T-helper 22 cell (primary cell): ENCODE measurements around the gene ARL6IP4.

Experiments
- DNase-seq: peaks from one replicate; pipeline ENCODE4 v3.0.0-alpha.2; 2020; ENCODE audit warnings: low read depth

The ARL6IP4 gene

DNA sequence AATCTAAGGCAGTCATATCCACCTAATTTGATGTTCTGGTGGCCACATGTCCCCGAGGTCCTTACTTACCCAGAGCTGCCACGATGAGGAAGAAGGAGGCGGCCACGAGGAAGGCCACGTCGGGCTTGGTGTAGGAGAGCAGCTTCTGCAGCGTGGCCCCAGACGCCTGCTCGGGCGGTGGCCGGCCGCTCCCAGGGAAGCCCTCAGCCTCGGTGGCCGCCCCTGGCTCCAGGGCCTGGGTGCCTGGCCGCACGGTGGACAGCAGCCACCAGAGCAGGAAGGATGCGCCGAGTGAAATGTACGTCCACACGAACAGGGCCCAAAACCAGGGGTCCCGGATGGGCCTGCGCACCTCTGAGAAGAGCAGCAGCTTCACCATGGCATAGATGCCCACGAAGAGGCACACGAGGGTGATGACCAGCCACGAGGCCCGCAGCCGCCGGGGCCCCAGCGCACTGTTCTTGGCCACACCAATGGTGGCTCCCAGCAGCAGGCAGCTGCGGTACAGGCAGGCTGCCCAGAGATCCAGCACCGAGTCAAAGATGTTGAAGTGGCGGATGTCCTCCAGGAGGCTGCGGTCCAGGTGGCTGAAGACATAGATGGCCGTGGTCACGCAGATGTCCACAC is 20.8 kb upstream of the ARL6IP4 start:
- DNase-seq = no peak

DNA sequence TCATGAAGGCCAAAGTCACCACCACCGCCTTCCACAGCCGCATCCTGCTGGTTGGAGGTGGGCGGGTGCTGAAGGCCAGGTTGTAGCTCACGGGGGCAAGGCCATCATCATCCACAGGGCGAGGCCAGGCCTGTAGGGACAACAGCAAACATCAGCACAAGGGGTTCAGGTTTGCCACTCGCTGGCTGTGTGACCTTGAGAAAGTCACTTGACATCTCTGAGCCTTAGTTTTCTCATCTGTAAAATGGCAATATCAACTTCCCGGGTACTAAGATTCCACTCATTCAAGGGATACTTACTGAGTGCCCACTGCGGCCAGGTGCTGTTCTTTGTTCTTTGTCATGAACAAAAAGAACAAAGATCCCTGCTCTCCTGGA is 20.3 kb upstream of the ARL6IP4 start:
- no peak for DNase-seq

- DNase-seq = no peak
These were observed 18.8 kb upstream of the ARL6IP4 start for GRCh38 chr12:122961531-122962329.

- DNase-seq = no peak
These were observed 16.6 kb upstream of the ARL6IP4 start for GRCh38 chr12:122963941-122964265.

DNA sequence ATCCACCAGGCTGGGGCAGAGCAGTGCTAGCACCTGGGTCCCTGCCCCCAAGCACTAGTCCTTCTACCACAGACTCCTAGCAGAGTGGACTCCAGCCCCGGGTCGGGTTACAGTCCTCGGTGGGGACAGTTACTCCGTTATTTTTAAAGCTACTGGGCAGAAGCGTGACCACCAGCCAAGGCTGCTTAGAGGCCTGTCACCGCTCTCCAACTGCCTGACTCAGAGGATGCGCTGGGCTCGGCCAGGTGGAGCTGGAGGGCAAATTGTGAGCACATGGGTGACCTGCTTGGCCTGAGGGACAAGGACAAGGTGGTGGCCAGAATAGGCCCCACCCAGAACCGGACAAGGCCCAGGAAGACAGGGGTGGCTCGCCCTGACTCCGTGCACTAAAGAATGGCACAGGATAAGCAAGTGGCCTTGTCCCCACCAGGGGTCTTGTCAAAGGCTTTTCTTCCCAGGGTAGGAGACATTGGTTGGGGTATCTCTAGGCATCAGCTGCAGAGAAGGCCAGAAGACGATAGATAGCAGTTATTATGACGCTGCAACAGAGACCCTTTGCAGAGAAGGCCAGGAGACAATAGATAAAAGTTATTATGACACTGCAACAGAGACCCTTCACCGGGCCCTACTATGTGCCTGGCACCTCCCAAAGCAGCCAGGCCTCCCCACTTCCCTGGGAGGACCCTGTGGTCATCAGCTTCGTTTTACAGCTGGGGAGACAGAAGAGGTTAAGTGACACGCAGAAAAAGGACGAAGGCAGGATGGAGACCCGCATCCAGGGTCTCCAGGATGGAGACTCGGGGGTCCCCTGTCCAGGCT is 15.8 kb upstream of the ARL6IP4 start:
- no peak for DNase-seq

DNA sequence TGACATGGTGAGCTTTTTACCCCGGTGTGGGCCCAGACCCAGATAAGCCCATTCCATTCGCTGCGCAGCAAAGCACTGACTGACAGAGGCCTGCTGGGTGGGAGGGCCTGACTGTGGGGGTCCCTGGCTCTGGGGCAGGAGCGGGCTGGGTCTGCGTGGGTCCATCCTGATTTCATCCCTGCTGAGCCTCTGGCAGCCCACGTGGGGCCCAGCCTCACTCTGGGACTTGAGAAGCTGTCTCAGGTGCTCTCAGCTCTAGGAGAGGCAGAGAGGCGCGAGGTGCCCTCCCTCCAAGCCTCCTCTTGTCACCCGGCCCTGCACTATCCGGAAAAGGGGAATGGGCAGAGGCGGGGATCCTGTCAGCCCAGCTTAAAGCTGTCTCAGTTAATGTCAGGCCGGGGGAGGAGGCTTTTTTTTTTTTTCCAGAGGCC is 15.1 kb upstream of the ARL6IP4 start:
- DNase-seq = no peak

DNA sequence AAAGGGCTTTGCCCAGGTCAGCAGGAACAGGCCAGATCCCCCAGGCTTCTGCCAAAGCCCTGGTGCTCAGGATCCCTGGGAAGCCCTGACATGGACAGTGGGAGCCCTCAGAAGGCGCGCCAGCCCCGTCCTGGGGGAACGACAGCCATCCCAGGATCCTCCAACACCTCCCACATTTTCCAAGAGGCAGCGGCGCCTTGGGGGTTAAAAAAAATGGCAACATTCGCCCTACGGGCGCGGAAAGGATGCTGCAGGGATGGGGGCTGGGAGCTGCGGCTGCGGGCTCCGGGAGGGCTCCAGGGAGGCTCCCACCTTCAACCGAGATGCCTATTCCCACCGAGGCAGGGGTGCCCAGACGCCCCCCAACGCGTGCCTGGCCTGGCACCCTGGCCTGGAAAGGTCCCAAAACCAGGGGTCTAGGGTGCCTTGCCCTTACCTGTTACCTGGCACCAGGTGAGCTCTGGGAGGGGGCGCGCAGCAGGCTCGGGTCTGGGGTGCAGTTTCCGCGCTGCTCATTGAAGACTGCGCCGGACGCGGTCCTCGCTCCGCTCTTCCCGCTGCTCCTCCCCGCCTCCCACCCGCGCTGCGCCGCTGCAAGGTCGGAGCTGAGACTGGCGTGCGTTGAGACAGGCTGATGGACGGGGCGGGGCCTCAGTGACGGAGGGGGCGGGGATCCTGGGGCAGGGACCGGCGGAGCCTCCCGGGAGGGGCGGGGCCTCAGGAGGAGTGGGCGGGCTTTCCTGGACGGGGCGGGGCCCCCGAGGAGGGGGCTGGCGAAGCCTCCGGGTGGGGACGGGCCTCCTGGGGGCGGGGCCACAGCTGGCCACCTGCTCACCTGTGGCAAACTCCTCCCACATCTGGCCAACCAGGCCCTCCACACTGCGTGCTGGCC is 14.4 kb upstream of the ARL6IP4 start, which contains the start of gene ABCB9:
ABCB9 (minus strand) TSS at position 613 of the 892 bp plus-strand sequence. CDS start 6,228 bp downstream, outside the sequence.
- DNase-seq = peak; percentile 91

DNA sequence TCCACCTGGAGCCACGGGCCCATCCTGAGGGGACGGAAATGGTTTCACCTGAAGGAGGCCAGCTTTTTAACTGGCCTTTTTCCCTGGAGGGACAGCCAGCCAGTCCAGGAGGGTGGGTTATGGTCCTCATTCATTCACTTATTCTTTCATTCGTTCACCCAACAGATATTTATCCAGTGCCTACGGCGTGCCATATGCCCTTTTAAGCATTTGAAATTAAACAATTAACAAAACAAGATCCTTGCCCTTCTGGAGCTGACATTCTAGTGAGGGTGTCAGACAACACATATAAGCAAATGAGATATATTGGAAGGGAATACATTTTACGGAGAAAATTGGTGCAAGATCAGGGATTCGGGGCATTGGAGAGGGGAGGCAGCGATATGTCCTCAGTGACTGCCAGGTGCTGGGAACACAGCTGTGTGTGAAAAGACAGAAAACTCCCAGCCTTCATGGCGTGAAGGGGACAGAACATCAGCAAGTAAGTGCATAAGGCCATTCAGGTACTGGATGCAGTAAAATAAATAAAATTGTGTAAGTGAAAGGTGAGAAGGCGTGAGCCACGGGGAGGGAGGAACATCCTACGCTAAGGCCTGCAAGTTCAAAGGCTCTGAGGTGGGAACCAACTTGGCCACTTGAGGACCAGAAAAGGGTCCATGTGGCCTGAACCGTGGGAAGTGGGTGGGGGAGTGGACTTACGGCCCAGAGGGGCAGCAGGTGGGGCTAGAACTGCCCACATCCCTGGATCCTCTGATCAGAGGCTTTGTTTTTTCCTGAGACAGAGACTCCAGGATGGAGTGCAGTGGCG is 13.5 kb upstream of the ARL6IP4 start:
- no peak for DNase-seq

DNA sequence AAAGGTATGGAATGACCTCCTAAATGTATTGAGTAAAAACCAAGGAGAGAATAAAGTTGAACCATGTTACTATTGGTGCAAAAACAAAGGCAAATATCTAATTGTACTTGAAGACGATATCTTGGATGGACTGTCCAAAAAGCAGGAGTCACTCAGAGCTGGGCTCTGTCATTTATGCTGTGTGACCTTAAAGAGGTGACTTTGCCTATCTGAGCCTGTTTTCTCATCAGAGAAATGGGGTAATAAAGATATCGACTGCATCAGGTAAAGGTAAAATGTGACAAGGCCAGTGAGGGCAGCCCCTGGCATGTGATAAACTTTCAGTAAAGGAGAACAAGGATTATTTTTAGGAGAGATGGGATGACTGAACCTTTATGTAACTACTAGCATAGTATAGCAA is 12.4 kb upstream of the ARL6IP4 start:
- no peak for DNase-seq

DNA sequence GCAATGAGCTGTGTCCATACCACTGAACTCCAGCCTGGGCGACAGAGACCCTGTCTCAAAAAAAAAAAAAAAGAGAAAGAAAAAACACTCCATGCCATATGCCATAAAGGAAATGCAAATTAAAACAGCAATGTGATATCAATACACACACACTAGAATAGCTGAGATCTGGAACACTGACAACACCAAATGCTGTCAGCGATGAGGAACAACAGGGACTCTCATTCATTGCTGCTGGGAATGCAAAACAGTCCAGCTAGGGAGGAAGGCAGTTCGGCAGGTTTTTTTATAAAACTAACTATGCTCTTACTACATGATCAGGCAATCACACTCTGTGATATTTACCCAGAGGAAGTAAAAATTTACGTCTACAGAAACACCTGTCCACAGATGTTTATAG is 10.8 kb upstream of the ARL6IP4 start:
- DNase-seq = no peak

GRCh38 chr12:122974274-122974891 is 6.1 kb upstream of the ARL6IP4 start:
- peak; percentile 97 for DNase-seq

DNA sequence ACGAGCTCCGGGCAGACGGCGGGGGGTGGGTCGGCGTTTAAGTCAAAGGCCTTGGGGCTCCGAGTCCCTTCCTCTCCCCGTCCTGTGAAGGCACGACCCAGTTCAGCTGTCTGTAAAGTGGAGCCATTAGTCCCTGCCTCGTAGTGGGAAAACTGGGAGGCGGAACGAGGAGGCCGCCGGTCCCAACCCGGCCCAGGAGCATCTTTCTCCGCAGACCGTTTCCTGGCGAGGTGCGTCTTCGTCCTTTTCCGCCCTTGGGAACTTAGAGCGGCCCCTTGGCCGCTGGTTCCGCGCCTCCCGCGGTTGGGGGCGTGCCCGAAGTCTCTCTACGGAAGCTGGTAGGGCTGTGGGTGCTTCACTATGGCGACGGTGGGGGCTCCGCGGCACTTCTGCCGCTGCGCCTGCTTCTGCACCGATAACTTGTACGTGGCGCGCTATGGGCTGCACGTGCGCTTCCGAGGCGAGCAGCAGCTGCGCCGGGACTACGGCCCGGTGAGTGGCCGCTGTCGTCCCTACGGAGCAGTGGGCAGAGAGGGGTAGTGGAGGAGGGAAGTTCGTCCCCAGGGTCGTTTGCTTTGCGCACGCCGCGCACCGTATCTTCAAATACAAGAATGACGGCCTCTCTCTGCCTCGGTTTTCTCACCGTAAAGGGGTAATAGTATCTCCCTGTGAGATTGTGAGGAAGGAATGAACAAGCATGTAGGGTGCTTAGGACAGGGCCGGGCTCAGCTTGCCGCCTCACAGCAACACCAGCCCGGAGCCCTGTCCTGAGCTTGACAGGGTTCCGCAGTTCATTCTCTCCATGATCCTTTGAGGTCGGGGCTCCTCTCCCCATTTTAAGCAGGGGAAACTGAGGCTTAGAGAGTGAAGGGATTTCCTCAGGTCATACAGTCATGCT is 5.3 kb upstream of the ARL6IP4 start, which contains the start of gene OGFOD2:
OGFOD2 (plus strand) TSS at position 353 of the 898 bp plus-strand sequence; CDS start at position 361, 8 bp downstream.
- DNase-seq = peak; percentile 89

- DNase-seq = no peak
These were observed 4.5 kb upstream of the ARL6IP4 start for GRCh38 chr12:122975790-122976647.

- DNase-seq = no peak
These were observed 3.9 kb upstream of the ARL6IP4 start for GRCh38 chr12:122976648-122976975.

DNA sequence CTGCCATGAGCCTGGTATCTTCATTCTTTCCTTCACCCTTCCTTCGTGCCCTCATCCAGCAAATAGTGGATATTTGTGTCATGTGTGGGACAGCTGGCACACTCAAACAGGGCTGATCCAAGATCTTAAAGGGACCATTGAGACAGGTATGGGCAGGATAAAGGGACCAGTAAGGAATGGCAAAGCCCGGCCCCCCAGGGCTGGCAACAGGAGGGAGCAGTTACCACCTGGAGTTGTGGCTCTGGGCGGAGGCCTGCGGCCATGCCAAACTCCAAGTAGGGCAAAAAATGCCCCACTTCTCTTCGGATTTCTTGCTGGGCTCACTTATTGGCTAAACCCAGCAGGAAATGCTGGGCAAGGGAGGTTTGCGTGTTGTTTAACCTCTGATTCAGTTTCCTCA is 3.3 kb upstream of the ARL6IP4 start:
- DNase-seq = no peak

DNA sequence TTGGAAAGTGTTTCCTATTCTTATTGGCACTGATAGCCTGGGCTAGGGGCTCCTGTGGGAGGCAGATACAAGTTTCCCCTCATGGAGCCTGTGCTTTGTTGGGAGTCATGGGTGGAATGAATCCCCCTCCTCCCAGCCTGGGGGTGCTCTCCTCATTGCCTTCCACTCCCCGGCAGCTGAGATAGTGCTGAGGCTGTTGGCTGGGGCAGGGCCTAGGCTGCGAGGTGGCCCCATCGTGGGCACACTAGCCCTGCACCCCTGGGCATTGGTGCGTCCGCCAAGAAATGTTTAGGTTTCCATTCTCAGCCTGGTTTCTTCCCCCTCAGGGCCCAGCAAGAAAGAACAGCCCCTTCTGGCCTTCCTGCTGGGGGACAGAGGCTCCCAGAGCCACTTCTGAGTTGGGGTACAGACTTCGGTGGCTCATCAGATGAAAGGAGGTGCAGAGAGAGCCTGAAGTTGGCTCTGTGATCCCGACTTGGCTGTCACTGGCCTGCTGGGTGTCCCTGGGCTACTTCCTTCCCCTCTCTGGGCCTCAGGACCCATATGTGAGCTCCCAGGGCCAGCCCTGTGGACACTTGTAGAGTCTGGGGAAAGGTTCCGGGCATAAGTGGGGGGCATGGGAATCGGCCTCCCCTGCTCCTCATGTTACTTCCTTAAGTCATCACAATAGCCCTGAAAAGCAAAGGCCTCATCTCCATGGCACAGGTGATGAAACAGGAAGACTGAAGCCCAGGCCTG is 2.7 kb upstream of the ARL6IP4 start:
- no peak for DNase-seq

DNA sequence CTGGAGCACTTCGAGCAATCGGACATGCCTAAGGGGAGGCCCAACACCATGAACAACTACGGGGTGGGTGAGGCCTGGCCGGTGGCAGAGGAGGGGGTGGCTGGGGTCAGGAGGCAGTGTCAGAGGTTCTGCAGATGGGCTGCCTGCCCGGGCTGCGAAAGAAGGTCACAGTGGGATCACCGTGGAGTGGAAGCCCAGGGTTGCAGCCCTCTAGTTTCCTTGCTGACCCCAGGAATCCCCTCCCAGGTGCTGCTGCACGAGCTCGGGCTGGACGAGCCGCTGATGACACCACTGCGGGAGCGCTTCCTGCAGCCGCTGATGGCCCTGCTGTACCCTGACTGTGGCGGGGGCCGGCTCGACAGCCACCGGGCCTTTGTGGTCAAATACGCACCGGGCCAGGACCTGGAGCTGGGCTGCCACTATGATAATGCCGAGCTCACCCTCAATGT is 1.9 kb upstream of the ARL6IP4 start:
- no peak for DNase-seq
